22Rv1 (cell line): ENCODE data around the gene C20orf204.

ENCODE experiments used
- H3K27ac ChIP-seq: fragments of 450-650 bp; 2 replicates; pipeline ENCODE4 v1.5.1; 2017
- CTCF ChIP-seq: fragments of 450-650 bp; IDR thresholded peaks from 2 replicates; pipeline ENCODE4 v1.5.1; 2017; ENCODE audit warnings: mild to moderate bottlenecking
- ZFX ChIP-seq: fragments of 450-650 bp; IDR thresholded peaks from 2 replicates; pipeline ENCODE4 v1.6.1; 2017; ENCODE audit warnings: antibody characterized with exemption, borderline replicate concordance

Gene C20orf204

DNA sequence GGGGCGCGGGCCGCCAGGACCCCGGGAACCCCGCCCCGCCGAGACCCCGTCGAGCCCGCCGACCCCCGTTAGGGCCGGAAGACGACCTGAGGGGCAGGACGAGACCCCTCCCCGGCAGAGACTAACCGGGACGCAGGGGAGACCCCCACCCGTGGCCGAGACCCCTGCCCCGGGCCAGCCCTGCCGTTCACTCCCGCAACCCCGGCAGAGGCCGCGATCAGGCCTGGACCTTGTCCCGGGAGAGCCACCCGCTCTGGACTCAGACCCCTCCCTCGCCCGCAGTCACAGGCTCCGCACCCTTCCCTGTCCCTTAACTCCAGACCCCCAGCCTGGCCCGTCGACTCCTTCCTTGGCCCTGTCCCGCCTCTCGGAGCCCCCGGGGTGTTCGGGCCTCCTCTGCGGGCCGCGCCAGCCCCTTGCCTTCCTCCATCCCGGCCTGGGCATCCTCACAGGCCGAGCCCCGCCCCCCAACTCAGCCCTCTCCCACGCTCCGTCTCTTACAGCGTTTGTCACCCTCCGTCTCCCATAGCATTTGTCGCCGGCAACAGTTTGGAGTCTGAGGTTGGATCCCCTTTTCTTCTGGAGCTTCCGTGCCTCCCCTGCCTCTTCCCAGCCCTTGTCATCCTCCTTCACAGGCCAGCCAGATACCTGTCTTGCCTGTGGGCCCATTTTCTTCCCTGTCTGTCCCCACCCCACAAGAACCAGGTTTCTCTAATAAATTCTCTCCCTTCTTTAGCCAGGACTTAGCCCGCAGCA is 27.6 kb downstream of the C20orf204 start:
- peak overlapping the region; percentile 75 for H3K27ac ChIP-seq
- TF ChIP-seq ZFX (no peak), CTCF (no peak)

- TF ChIP-seq CTCF = no peak
- TF ChIP-seq ZFX = no peak
- H3K27ac ChIP-seq = peak overlapping the region; percentile 75
Measured at GRCh38 chr20:64064145-64064698, 28.2 kb downstream of the C20orf204 start.

DNA sequence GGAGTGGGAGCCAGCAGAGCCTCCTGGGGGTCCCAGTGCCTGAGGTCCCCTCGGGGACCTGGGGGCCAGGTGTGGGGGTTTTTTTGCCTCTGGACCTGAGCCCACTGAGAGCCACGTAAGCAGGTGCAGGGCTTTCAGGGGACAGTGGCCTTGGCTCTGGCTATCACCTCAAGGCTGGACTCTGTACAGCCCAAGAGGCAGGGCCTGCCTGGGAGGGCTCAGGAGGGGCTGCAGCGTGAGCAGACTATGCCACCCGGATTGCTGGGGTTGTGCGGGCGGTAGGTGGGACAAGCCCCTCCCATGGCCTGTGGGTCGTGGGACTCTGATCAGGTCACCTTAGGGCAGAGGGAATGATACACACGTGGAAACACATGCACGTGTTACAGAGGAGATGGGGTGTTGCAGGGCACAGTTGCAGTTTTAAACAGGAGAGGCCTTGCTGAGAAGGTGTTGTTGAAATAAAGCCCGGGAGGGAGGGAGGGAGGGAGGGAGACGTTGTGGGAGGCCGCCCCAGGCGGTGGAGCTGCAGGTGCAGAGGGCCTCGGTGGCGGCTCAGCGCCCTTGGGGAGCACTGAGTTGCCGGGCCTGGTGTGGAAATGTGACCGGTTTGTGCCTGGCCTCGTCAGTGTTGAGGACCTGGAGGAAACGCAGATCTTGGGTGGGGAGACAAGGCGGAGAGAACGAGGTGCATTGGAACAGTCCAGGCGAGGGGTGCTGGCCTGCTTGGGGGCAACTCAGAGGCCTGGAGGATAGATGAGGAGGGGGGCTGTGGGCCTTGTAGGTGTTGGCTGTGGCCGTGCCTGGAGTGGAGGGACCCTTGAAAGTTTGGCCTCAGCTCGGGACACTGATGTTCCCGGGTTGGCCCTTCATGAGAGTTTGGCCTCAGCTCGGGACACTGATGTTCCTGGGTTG is 29.3 kb downstream of the C20orf204 start:
- TF ChIP-seq CTCF (no peak), ZFX (no peak)
- no peak overlapping the region for H3K27ac ChIP-seq

DNA sequence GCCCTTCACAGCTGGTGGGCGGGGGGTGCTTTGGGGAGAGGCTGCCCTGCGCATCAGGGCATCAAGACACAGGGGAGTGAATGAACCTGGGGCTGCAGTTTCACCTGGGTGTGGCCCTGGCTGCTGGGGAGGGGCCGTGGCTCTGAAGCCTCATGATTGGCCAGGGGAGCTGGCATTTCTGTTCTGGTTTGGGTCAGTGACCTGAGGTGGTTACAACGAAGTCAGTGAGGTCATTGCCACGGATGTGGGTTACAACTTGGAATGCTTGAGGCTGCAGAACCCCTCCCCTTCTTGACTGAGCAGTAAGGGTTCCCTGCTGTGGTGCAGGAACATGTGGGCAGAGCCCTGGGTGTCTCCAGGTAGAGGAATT is 30.0 kb downstream of the C20orf204 start:
- no peak overlapping the region for H3K27ac ChIP-seq
- no peak for TF ChIP-seq CTCF
- TF ChIP-seq ZFX = no peak

- H3K27ac ChIP-seq = no peak overlapping the region
- TF ChIP-seq CTCF (no peak), ZFX (no peak)
Measured at GRCh38 chr20:64067005-64067632, 31.1 kb downstream of the C20orf204 start.

DNA sequence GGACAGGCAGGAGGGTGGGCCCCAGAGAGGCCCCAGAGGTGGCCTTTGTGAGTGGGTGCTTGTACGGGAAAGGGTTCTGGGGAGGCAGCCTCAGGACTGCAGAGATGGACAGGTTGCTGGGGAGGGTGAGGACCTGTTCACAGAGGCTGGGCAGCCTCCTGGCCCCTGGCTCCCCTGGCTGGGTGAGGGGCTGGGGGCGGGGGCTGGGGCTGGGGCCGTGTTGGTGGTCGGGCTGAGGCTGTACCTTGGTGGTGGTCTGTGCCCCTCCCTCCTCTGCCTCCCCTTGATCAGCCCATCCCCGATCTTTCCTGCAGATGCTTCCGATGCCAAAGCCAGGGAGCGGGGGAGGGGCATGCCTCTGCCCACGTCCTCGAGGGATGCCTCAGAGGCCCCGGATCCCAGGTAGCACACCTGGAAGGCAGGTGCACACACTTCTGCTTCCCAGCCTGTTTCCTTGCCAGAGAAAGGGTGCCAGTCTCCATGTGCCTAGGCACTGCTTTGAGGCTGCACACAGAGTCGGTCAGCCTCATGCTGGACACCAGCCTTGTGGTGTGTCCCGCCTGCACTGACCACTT is 31.8 kb downstream of the C20orf204 start:
- TF ChIP-seq CTCF (no peak), ZFX (no peak)
- H3K27ac ChIP-seq = no peak overlapping the region
